Measurements from ENCODE around the gene D2HGDH. TPM values are rescaled to one million over a fixed set of nuclear protein-coding genes. Genes with fewer than 3 reads are reported as not detected.
A peak's percentile ranks its signal among the peaks of the same experiment; 100 is the strongest.

D2HGDH gene
- total and polyA plus RNA-seq, 2 of the 13 experiments (the other 11 are each of a cell fraction or from before 2014, with no cell fraction given): 19.2 to 20.3 TPM

GRCh38 chr2:241769819-241770184 is 35.4 kb downstream of the D2HGDH start (continued):
- TF ChIP-seq ZNF280B (CRISPR knock-in tag; IDR thresholded peaks at IDR 0.05; ENCODE audit: borderline replicate concordance) (no peak), NR2F6 (IDR thresholded peaks at IDR 0.05) (no peak; the same call in 1 of the 2 replicates), NR2F6 (CRISPR knock-in tag; IDR thresholded peaks at IDR 0.05) (peak; percentile 17; the same call in 1 of the 2 replicates), ARID5B (CRISPR knock-in tag; IDR thresholded peaks at IDR 0.05) (no peak), ZNF256 (CRISPR knock-in tag; conservative IDR thresholded peaks at IDR 0.05) (no peak), GABPA (IDR thresholded peaks at IDR 0.05; ENCODE audit: low read depth, low read length) (no peak), GABPA (CRISPR knock-in tag; IDR thresholded peaks at IDR 0.05; ENCODE audit: low read depth) (0 out of 2 replicates have a peak, but pooled peaks have one; percentile 38), PAX8 (CRISPR knock-in tag; IDR thresholded peaks at IDR 0.05; ENCODE audit: borderline replicate concordance) (no peak), ZSCAN21 (CRISPR knock-in tag; IDR thresholded peaks at IDR 0.05; ENCODE audit: borderline replicate concordance) (peak; percentile 17), ZNF224 (CRISPR knock-in tag; IDR thresholded peaks at IDR 0.05) (no peak), ZNF383 (CRISPR knock-in tag; IDR thresholded peaks at IDR 0.05; ENCODE audit: borderline replicate concordance) (0 out of 2 replicates have a peak, but pooled peaks have one; percentile 20), GPBP1L1 (CRISPR knock-in tag; IDR thresholded peaks at IDR 0.05) (no peak), ZZZ3 (CRISPR knock-in tag; IDR thresholded peaks at IDR 0.05; ENCODE audit: borderline replicate concordance) (no peak), ZFYVE20 (CRISPR knock-in tag; IDR thresholded peaks at IDR 0.05; ENCODE audit: borderline replicate concordance, low read depth) (0 out of 2 replicates have a peak, but pooled peaks have one; percentile 53), ZUFSP (CRISPR knock-in tag; IDR thresholded peaks at IDR 0.05; ENCODE audit: borderline replicate concordance) (no peak), ZNF510 (CRISPR knock-in tag; IDR thresholded peaks at IDR 0.05; ENCODE audit: low read depth) (no peak), ZBTB43 (CRISPR knock-in tag; conservative IDR thresholded peaks at IDR 0.05) (no peak)

Data from HepG2 (cell line).